B cell (primary cell): ENCODE results near the gene WIF1. TPM values are rescaled to one million over a fixed set of nuclear protein-coding genes. Genes with fewer than 3 reads are reported as not detected.

Experiments
- ATAC-seq: fragments of 200-7000 bp; cut with Tn5 transposase; one replicate; pipeline ENCODE4 v1.10.0; 2021; ENCODE audit warnings: low read depth, mild to moderate bottlenecking, moderate number of reproducible peaks, moderate library complexity
- CTCF ChIA-PET: fragments of 350-600 bp; sonication (Branson Sonifier 250); formaldehyde crosslinking; loops from one replicate; lab custom pipeline; 2021; ENCODE audit warnings: antibody characterized with exemption, inconsistent platforms; lab: Charles Lee
- POLR2A ChIA-PET: fragments of 350-600 bp; sonication (Branson Sonifier 250); formaldehyde crosslinking; loops from one replicate; lab custom pipeline; 2021; ENCODE audit warnings: antibody characterized with exemption; lab: Charles Lee
- DNase-seq: peaks from one replicate; pipeline ENCODE4 v3.0.0; 2013
- H2AFZ ChIP-seq: 2 replicates; pipeline ENCODE4 v1.6.1; 2012; ENCODE audit warnings: mild to moderate bottlenecking, low read depth, low read length; ENCODE audit not compliant: insufficient read depth, poor library complexity, severe bottlenecking
- H3K27ac ChIP-seq, 2 donors: 1 replicate in 1 of 2; 2 replicates in 1 of 2; pipeline ENCODE4 v1.5.1; 2012 to 2013; ENCODE audit warnings: low read length in 2 of 2, mild to moderate bottlenecking in 2 of 2, moderate library complexity in 1 of 2
- H3K27me3 ChIP-seq, 4 experiments: fragments of 200-600 bp in 1 of 4; sonication (generic) in 1 of 4; replicated peaks in 1 of 4; 1 replicate in 2 of 4; 2 replicates in 2 of 4; pipeline versions ENCODE4 v1.6.1 to v1.7.0; 2013 to 2016; ENCODE audit warnings: low read length in 3 of 4, mild to moderate bottlenecking in 2 of 4, mixed read lengths in 1 of 4, moderate library complexity in 1 of 4; ENCODE audit not compliant: insufficient read depth in 4 of 4, control insufficient read depth in 3 of 4; ENCODE audit errors: control extremely low read depth in 1 of 4
- H3K36me3 ChIP-seq, 2 experiments: replicated peaks in 1 of 2; 1 replicate in 1 of 2; 2 replicates in 1 of 2; pipeline versions ENCODE4 v1.6.1 to v1.7.1; 2013; ENCODE audit warnings: low read length in 1 of 2; ENCODE audit not compliant: insufficient read depth in 2 of 2, control insufficient read depth in 1 of 2; ENCODE audit errors: control extremely low read depth in 1 of 2, extremely low read depth in 1 of 2
- H3K4me1 ChIP-seq, 2 donors: fragments of 200-600 bp in 1 of 2; sonication (generic) in 1 of 2; 1 replicate in 1 of 2; 2 replicates in 1 of 2; pipeline versions ENCODE4 v1.5.1 to v1.6.1; 2013 to 2017; ENCODE audit warnings: low read length in 2 of 2; ENCODE audit not compliant: control insufficient read depth in 2 of 2, insufficient read depth in 2 of 2
- H3K4me2 ChIP-seq: replicated peaks from 2 replicates; pipeline ENCODE3; 2012; ENCODE audit warnings: mild to moderate bottlenecking, low read depth, low read length; ENCODE audit not compliant: poor library complexity, severe bottlenecking
- H3K4me3 ChIP-seq, 5 experiments: fragments of 200-600 bp in 1 of 5; sonication (generic) in 1 of 5; 1 replicate in 3 of 5; 2 replicates in 2 of 5; pipeline versions ENCODE4 v1.5.1 to v1.7.0; 2011 to 2016; ENCODE audit warnings: low read length in 4 of 5, mild to moderate bottlenecking in 4 of 5, low read depth in 2 of 5, control low read depth in 1 of 5, moderate library complexity in 1 of 5; ENCODE audit not compliant: insufficient read depth in 1 of 5; ENCODE audit errors: control extremely low read depth in 1 of 5, extremely low read depth in 1 of 5
- H3K79me2 ChIP-seq: fragments of 200-600 bp; sonication (generic); one replicate; pipeline ENCODE4 v1.6.0; 2016; ENCODE audit warnings: low read length; ENCODE audit not compliant: control insufficient read depth, insufficient read depth
- H3K9ac ChIP-seq: fragments of 200-600 bp; sonication (generic); 2 replicates; pipeline ENCODE4 v1.6.1; 2017; ENCODE audit warnings: mild to moderate bottlenecking, low read length, moderate library complexity
- H3K9me3 ChIP-seq, 3 donors: one replicate each; pipeline versions ENCODE4 v1.6.1 to v1.7.1; 2013; ENCODE audit warnings: low read length in 2 of 3; ENCODE audit not compliant: control insufficient read depth in 2 of 3, insufficient read depth in 1 of 3; ENCODE audit errors: control extremely low read depth in 1 of 3
- H4K20me1 ChIP-seq: 2 replicates; pipeline ENCODE4 v1.6.0; 2012; ENCODE audit warnings: mild to moderate bottlenecking, low read length; ENCODE audit not compliant: insufficient read depth, control insufficient read depth, poor library complexity, severe bottlenecking
- H3K27ac Mint-ChIP-seq: one replicate; pipeline ENCODE4 v1.8.0; 2021; ENCODE audit warnings: mixed read lengths
- H3K27me3 Mint-ChIP-seq: one replicate; pipeline ENCODE4 v1.8.0; 2021; ENCODE audit warnings: mixed read lengths
- H3K4me1 Mint-ChIP-seq: one replicate; pipeline ENCODE4 v1.8.0; 2021; ENCODE audit warnings: mixed read lengths
- H3K4me3 Mint-ChIP-seq: one replicate; pipeline ENCODE4 v1.8.0; 2021; ENCODE audit warnings: mixed read lengths
- H3K9me3 Mint-ChIP-seq: one replicate; pipeline ENCODE4 v1.8.0; 2022; ENCODE audit warnings: mixed read lengths; ENCODE audit not compliant: insufficient read depth
- EZH2 ChIP-seq: IDR thresholded peaks from 2 replicates; pipeline ENCODE4 v1.6.1; 2012; ENCODE audit warnings: borderline replicate concordance, low read depth, mild to moderate bottlenecking, moderate library complexity, low read length; ENCODE audit not compliant: insufficient read depth, poor library complexity, severe bottlenecking
- WGBS: methylation state at CpG from one replicate; pipeline ENCODE4 v1.1.5; 2013; ENCODE audit warnings: missing lambda C conversion rate; ENCODE audit not compliant: insufficient coverage; 5-methylcytosine and 5-hydroxymethylcytosine counted together
- intact Hi-C: fragments of 100-400 bp; cut with micrococcal nuclease; formaldehyde crosslinking; loops from one replicate; pipeline ENCODE4 v1.10.0; 2022
- polyA plus RNA-seq: library from polyadenylated mRNA; depleted of rRNA; stranded (reverse); fragments of >200 nt; gene quantifications from 2 replicates; pipeline ENCODE4 v1.2.3, GENCODE V29; 2012
- total RNA-seq, 2 donors: library from RNA; stranded (reverse); fragments of 120-200 nt in 1 of 2; gene quantifications; 1 replicate in 1 of 2; 2 replicates in 1 of 2; pipeline versions ENCODE4 v1.2.3 to v1.2.4, GENCODE V29; 2013 to 2022
- TF ChIP-seq, protein P1 (sequence below): fragments of 200-600 bp; IDR thresholded peaks from one replicate; pipeline ENCODE4 v1.8.0; 2022; ENCODE audit warnings: antibody characterized with exemption, mild to moderate bottlenecking

The WIF1 gene
- total and polyA plus RNA-seq, 2 donors (not counting 1 experiment from before 2014, with no cell fraction given) = not detected

DNA sequence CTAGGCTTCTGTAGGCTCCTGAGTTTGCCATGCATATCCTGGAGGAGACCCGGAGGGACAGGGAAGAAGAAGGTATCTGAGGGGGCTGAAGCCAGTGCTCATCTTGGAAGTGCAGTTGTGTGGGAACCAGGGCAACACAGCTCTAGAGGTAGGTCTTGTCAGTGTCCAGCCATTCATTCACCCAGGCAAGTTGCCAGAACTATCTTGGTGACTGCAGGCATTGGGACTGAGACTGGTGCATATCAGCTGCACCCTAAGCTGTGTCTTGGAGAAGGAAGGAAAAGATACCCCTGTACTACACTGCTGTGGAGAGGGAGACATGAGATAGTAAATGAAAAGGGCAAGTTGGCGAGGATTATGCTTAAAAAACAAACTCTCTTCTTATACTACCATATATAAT, 4.9 kb upstream of the WIF1 start:
- no peak overlapping the region for H3K27ac Mint-ChIP-seq
- H3K4me3 Mint-ChIP-seq = no peak overlapping the region
- intact Hi-C loops = no loop called here
- ChIA-PET CTCF (no interaction called here), POLR2A (no interaction called here)
- 82% methylated on average over 1 of the region's 2 CpGs for WGBS
- peaks cover 10% of the 10 kb centered on the region for H3K4me1 Mint-ChIP-seq
- H3K27me3 ChIP-seq = peaks cover 0 to 25% (median 20%) of the 10 kb centered on the region in 4 experiments
- no peaks in the 10 kb centered on the region for H4K20me1 ChIP-seq
- ATAC-seq = no peak
- H3K27ac ChIP-seq = no peak overlapping the region
- H3K4me3 ChIP-seq = no peak overlapping the region
- DNase-seq = no peak
- H3K9me3 Mint-ChIP-seq = no peaks in the 10 kb centered on the region
- H3K9me3 ChIP-seq = peaks cover 0 to 9% (median 0%) of the 10 kb centered on the region in 3 donors
- peaks cover 22% of the 10 kb centered on the region for H3K27me3 Mint-ChIP-seq
- H3K36me3 ChIP-seq = no peaks in the 10 kb centered on the region
- H3K9ac ChIP-seq = no peak overlapping the region
- peaks cover 7 to 12% of the 10 kb centered on the region in 2 donors for H3K4me1 ChIP-seq
- TF ChIP-seq EZH2 = no peak
- TF ChIP-seq, protein P1, sequence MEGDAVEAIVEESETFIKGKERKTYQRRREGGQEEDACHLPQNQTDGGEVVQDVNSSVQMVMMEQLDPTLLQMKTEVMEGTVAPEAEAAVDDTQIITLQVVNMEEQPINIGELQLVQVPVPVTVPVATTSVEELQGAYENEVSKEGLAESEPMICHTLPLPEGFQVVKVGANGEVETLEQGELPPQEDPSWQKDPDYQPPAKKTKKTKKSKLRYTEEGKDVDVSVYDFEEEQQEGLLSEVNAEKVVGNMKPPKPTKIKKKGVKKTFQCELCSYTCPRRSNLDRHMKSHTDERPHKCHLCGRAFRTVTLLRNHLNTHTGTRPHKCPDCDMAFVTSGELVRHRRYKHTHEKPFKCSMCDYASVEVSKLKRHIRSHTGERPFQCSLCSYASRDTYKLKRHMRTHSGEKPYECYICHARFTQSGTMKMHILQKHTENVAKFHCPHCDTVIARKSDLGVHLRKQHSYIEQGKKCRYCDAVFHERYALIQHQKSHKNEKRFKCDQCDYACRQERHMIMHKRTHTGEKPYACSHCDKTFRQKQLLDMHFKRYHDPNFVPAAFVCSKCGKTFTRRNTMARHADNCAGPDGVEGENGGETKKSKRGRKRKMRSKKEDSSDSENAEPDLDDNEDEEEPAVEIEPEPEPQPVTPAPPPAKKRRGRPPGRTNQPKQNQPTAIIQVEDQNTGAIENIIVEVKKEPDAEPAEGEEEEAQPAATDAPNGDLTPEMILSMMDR = no peak
- no peak overlapping the region for H2AFZ ChIP-seq
- H3K4me2 ChIP-seq = no peak overlapping the region
- no peaks in the 10 kb centered on the region for H3K79me2 ChIP-seq

DNA sequence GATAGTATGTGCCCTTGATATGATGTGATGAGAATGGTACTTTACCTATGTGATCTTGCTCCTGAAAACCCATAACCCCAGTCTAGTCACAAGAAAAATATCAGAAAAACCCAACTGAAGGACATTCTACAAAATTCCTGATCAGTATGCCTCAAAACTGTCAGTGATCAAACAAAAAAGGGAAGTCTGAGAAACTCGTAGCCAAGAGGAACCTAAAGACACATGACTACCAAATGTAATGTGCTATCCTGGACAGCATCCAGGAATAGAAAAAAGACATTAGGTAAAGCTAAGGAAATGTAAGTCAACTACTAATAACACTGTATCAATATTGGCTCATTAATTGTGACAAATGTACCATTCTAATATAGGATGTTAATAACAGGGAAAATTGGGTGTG, 4.1 kb upstream of the WIF1 start:
- Mint-ChIP-seq H3K27me3 (peaks cover 27% of the 10 kb centered on the region), H3K27ac (no peak overlapping the region), H3K4me1 (peaks cover 15% of the 10 kb centered on the region), H3K4me3 (no peak overlapping the region), H3K9me3 (no peaks in the 10 kb centered on the region)
- no peak overlapping the region for H3K27ac ChIP-seq
- no peaks in the 10 kb centered on the region for H4K20me1 ChIP-seq
- intact Hi-C loops = no loop called here
- DNase-seq (no peak), ATAC-seq (no peak)
- no peaks in the 10 kb centered on the region for H3K36me3 ChIP-seq
- peaks cover 0 to 11% (median 0%) of the 10 kb centered on the region in 3 donors for H3K9me3 ChIP-seq
- no peaks in the 10 kb centered on the region for H3K79me2 ChIP-seq
- ChIA-PET POLR2A (no interaction called here), CTCF (no interaction called here)
- WGBS = no CpG with 5 or more reads among the region's 1 CpG
- H3K9ac ChIP-seq = no peak overlapping the region
- H3K27me3 ChIP-seq = peaks cover 0 to 32% (median 28%) of the 10 kb centered on the region in 4 experiments
- H2AFZ ChIP-seq = no peak overlapping the region
- peaks cover 12 to 19% of the 10 kb centered on the region in 2 donors for H3K4me1 ChIP-seq
- no peak for TF ChIP-seq EZH2
- TF ChIP-seq, protein P1 = no peak
- H3K4me3 ChIP-seq = no peak overlapping the region
- H3K4me2 ChIP-seq = no peak overlapping the region
